ENCODE measurements around the gene SUGCT.

GRCh38 chr7:40474790-40475680 is 340.2 kb downstream of the SUGCT start:
- TF ChIP-seq FOXJ3 (CRISPR knock-in tag; IDR thresholded peaks at IDR 0.05) (no peak), POLR2AphosphoS5 (IDR thresholded peaks at IDR 0.05; ENCODE audit: low read depth, low read length) (no peak), RXRA (IDR thresholded peaks at IDR 0.05; ENCODE audit: borderline replicate concordance, low read depth) (no peak), CTCF (IDR thresholded peaks at IDR 0.05) (no peak), EP300 (IDR thresholded peaks at IDR 0.05; ENCODE audit: borderline replicate concordance in 1 of 2, low read depth in 1 of 2, low read length in 1 of 2) (no peak), TEAD4 (IDR thresholded peaks at IDR 0.05; ENCODE audit: borderline replicate concordance, insufficient read depth) (no peak)
- TF ChIP-seq, protein P1, sequence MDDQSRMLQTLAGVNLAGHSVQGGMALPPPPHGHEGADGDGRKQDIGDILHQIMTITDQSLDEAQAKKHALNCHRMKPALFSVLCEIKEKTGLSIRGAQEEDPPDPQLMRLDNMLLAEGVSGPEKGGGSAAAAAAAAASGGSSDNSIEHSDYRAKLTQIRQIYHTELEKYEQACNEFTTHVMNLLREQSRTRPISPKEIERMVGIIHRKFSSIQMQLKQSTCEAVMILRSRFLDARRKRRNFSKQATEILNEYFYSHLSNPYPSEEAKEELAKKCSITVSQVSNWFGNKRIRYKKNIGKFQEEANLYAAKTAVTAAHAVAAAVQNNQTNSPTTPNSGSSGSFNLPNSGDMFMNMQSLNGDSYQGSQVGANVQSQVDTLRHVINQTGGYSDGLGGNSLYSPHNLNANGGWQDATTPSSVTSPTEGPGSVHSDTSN (IDR thresholded peaks at IDR 0.05) = no peak

All from SK-N-SH (cell line).